KMS-11 (cell line): ENCODE measurements around the gene CPNE2.

Source experiments
- H2AFZ ChIP-seq: fragments of 200-600 bp; sonication (generic); 2 replicates; pipeline ENCODE4 v1.6.1; 2016; ENCODE audit warnings: antibody characterized with exemption, mixed run types, low read depth
- H3K27ac ChIP-seq: fragments of 200-600 bp; sonication (generic); 2 replicates; pipeline ENCODE4 v1.6.1; 2016; ENCODE audit warnings: mild to moderate bottlenecking, mixed run types
- H3K27me3 ChIP-seq: fragments of 200-600 bp; sonication (generic); 2 replicates; pipeline ENCODE4 v1.6.1; 2017; ENCODE audit warnings: mild to moderate bottlenecking, low read depth, mixed run types, moderate library complexity; ENCODE audit not compliant: insufficient read depth
- H3K36me3 ChIP-seq: fragments of 200-600 bp; sonication (generic); 2 replicates; pipeline ENCODE4 v1.6.1; 2017; ENCODE audit warnings: mild to moderate bottlenecking, mixed run types; ENCODE audit not compliant: insufficient read depth
- H3K4me1 ChIP-seq: fragments of 200-600 bp; sonication (generic); 2 replicates; pipeline ENCODE4 v1.6.1; 2016; ENCODE audit warnings: mild to moderate bottlenecking, low read depth, mixed run types; ENCODE audit not compliant: poor library complexity, severe bottlenecking
- H3K4me2 ChIP-seq: fragments of 200-600 bp; sonication (generic); 2 replicates; pipeline ENCODE4 v1.7.0; 2016; ENCODE audit warnings: mild to moderate bottlenecking, mixed run types
- H3K4me3 ChIP-seq: fragments of 200-600 bp; sonication (generic); IDR thresholded peaks from 2 replicates; pipeline ENCODE4 v1.6.1; 2017; ENCODE audit warnings: low read depth, low read length, mixed read lengths; ENCODE audit not compliant: insufficient read depth
- H3K79me2 ChIP-seq: fragments of 200-600 bp; sonication (generic); 2 replicates; pipeline ENCODE4 v1.6.1; 2016; ENCODE audit warnings: low read depth, mixed run types; ENCODE audit not compliant: insufficient read depth
- H3K9ac ChIP-seq: fragments of 200-600 bp; sonication (generic); 2 replicates; pipeline ENCODE4 v1.6.1; 2016; ENCODE audit warnings: mild to moderate bottlenecking, mixed run types
- H4K20me1 ChIP-seq: fragments of 200-600 bp; sonication (generic); 2 replicates; pipeline ENCODE4 v1.6.1; 2016; ENCODE audit warnings: mild to moderate bottlenecking, mixed run types; ENCODE audit not compliant: insufficient read depth
- TF ChIP-seq, protein P1 (sequence below): fragments of 200-600 bp; sonication (generic); conservative IDR thresholded peaks from 2 replicates; pipeline ENCODE4 v1.6.1; 2017; ENCODE audit warnings: low read depth, mild to moderate bottlenecking, antibody characterized with exemption, low read length, moderate library complexity, mixed read lengths

The CPNE2 gene

GRCh38 chr16:57178196-57178595 is 85.8 kb downstream of the CPNE2 start:
- TF ChIP-seq, protein P1, sequence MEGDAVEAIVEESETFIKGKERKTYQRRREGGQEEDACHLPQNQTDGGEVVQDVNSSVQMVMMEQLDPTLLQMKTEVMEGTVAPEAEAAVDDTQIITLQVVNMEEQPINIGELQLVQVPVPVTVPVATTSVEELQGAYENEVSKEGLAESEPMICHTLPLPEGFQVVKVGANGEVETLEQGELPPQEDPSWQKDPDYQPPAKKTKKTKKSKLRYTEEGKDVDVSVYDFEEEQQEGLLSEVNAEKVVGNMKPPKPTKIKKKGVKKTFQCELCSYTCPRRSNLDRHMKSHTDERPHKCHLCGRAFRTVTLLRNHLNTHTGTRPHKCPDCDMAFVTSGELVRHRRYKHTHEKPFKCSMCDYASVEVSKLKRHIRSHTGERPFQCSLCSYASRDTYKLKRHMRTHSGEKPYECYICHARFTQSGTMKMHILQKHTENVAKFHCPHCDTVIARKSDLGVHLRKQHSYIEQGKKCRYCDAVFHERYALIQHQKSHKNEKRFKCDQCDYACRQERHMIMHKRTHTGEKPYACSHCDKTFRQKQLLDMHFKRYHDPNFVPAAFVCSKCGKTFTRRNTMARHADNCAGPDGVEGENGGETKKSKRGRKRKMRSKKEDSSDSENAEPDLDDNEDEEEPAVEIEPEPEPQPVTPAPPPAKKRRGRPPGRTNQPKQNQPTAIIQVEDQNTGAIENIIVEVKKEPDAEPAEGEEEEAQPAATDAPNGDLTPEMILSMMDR, result no peak
- H3K36me3 ChIP-seq, result no peaks in the 10 kb centered on the region
- H3K4me1 ChIP-seq, result no peaks in the 10 kb centered on the region
- no peak overlapping the region for H2AFZ ChIP-seq
- H3K4me2 ChIP-seq, result no peak overlapping the region
- H4K20me1 ChIP-seq, result no peaks in the 10 kb centered on the region
- H3K9ac ChIP-seq, result no peak overlapping the region
- H3K27ac ChIP-seq, result no peak overlapping the region
- peaks cover 30% of the 10 kb centered on the region for H3K79me2 ChIP-seq
- no peak overlapping the region for H3K4me3 ChIP-seq
- H3K27me3 ChIP-seq, result no peaks in the 10 kb centered on the region

GRCh38 chr16:57178793-57179212 is 86.4 kb downstream of the CPNE2 start:
- Histone ChIP-seq H3K4me3 (no peak overlapping the region), H3K4me1 (peaks cover 4% of the 10 kb centered on the region), H4K20me1 (no peaks in the 10 kb centered on the region), H3K27ac (no peak overlapping the region), H3K79me2 (peaks cover 36% of the 10 kb centered on the region), H3K4me2 (no peak overlapping the region), H3K9ac (no peak overlapping the region), H3K36me3 (no peaks in the 10 kb centered on the region), H2AFZ (no peak overlapping the region), H3K27me3 (no peaks in the 10 kb centered on the region)
- TF ChIP-seq, protein P1, result no peak

DNA sequence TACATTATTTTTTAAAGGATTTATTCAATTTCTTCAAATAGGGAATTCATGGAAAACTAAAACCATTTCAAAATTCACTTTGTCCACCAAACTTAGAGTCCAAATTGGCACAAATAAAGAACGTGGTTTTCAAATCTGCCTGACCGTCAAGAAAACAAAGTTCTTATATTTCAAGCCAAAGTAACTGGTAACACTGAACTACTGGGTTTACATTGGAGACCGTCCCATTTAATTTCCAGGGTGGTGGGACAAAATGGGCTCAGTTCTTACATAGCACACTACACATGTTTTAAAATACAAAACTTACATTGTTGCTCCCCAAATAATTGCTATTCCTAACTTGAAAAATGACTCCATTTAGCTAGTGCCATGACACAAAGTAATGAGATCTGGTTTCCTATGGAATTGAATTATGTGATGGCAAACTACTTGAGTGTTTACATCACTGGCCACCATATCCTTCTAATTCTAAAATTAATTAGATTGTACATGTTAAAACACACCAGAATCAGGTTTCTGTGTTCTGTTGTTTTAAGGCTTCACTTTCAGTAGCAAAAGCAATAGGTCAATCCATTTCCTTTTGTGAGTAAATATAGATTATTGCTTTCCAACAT is 86.9 kb downstream of the CPNE2 start:
- Histone ChIP-seq H3K36me3 (no peaks in the 10 kb centered on the region), H3K4me3 (no peak overlapping the region), H3K27ac (no peak overlapping the region), H4K20me1 (no peaks in the 10 kb centered on the region), H3K9ac (no peak overlapping the region), H3K27me3 (no peaks in the 10 kb centered on the region), H3K79me2 (peaks cover 41% of the 10 kb centered on the region), H2AFZ (no peak overlapping the region), H3K4me1 (peaks cover 9% of the 10 kb centered on the region), H3K4me2 (no peak overlapping the region)
- TF ChIP-seq, protein P1, result no peak

DNA sequence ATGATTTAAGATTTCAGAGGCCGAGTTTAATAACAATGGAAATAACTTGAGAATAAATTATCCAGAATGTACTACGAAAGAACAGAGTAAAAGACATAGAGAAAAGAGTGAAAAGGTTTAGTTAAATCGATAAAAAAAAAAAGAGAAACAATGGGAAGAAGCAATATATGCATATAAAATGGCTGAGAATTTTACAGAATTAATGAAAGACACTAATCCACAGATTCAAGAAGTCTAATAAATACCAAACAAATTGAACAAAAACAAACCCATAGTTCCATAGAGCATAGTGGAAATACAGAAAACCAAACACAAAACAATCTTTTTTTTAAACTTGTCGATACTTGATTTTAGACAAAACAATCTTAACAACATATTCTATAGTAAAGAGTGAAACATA is 91.7 kb downstream of the CPNE2 start:
- H3K9ac ChIP-seq, result no peak overlapping the region
- H3K27ac ChIP-seq, result no peak overlapping the region
- H3K27me3 ChIP-seq, result no peaks in the 10 kb centered on the region
- H3K36me3 ChIP-seq, result no peaks in the 10 kb centered on the region
- H3K4me3 ChIP-seq, result no peak overlapping the region
- TF ChIP-seq, protein P1, result no peak
- H2AFZ ChIP-seq, result no peak overlapping the region
- peaks cover 71% of the 10 kb centered on the region for H3K79me2 ChIP-seq
- H3K4me1 ChIP-seq, result peaks cover 26% of the 10 kb centered on the region
- H4K20me1 ChIP-seq, result no peaks in the 10 kb centered on the region
- peak overlapping the region; percentile 62 for H3K4me2 ChIP-seq
